ENCODE results near the gene VWA3A.
A peak's percentile ranks its signal among the peaks of the same experiment; 100 is the strongest.
"Not testable (repeated sequence)": the region's sequence is repeated elsewhere in the genome, so short reads cannot be mapped to it uniquely, and the experiment has no call there.

Gene VWA3A

DNA sequence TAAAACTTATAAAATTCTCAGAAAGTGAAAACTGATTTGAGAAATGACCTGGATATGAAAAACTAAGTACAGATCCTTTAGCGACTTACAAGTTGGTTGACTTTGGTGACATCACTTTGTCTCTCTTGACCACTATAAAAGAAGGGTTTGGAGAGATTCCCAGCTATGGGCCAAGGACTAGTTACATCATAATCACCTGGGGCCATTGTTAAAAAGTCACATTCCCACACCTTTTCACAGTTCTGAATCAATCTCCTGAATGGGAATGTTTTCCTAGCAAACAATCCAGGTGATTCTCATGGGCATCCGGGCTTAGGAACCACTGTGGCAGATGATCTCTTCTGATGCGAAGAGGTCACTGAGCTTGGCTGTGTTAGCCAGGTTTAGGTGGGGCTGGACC, 620 bp upstream of the VWA3A start:
- no peak for DNase-seq

DNA sequence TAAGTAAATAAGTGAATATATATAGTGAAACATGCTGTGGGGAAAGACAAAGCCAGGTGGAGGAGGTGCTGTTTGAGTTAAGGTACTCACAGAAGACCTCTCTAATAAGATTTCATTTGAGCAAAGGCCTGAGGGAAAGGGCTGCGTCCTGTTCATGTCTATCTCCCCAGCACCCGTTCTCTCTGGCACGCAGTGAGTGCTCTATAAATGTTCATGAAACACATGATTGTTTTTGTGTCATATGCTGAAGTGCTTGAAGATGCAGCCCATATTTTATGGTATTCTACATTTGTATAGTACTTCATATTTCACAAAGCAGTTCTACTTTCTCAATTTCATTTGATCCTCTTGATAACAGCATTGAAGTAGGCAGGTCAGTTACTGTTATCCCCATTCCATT, 990 bp downstream of the VWA3A start:
- no peak for DNase-seq

DNA sequence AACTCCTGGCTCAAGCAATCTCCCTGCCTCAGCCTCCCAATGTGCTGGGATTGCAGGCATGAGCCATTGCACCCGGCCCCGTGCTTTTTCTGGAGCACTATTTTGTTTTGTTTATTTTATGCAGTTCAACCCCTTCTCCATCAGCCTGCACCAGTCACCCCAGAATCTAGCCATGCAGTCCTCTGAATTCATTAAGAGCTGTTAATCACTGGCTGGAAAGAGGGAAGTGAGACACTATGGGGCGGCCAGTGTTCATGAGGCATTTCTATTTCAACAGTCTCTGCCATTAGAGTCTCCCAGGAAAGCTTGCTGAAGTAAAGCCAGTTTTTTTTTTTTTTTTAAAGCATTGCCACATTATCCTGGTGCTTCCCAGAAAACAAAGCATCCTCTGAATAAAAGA, 1.7 kb downstream of the VWA3A start:
- DNase-seq = no peak

- no peak for DNase-seq
Observed at GRCh38 chr16:22098405-22099255, 6.3 kb downstream of the VWA3A start.

DNA sequence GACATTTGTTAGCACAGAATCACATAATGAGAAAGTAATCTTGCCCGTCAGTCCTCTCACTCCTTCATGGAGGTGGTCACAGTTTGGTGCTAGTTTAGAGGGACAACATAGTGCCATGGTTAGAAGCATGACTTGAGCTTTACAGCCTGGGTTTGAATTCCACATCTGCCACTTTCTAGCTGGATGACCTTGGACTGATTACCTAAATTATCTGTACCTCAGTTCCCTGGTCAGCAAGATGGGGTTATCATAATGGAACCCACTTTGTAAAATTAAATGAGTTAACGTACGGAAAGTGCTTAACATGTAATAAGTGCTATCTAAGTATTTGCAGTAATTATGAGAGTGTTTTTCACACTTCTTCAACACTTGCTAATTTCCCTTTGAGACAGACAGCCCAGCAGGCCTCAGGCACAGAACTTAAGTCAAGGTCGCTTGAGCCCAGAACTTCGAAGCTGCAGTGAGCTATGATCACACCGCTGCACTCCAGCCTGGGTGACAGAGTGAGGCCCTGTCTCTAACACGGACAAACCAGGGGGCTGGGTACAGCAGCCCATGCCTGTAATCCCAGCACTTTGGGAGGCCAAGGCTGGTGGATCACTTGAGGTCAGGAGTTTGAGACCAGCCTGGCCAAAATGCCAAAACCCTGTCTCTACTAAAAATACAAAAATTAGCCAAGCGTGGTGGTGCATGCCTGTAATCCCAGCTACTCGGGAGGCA, 7.1 kb downstream of the VWA3A start:
- DNase-seq = no peak

DNA sequence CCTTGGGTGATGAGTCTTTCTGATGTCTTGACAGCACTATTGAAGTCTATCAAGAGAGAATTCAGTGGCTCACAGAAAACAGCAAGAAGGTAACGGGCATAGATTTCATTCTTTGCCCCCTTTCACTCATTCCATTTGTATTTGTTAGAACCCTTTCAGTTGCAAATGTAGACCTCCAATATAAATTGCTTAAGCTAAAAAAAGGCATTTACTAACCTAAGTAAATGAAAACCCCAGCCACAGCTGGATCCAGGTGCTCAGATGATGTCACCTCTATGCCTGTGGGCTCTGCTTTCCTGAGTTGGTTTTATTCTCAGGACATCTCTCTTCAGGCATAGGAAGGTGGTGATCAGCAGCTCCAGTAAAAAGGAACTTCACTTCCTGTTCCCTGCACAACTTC, 11.1 kb downstream of the VWA3A start:
- DNase-seq = no peak

DNA sequence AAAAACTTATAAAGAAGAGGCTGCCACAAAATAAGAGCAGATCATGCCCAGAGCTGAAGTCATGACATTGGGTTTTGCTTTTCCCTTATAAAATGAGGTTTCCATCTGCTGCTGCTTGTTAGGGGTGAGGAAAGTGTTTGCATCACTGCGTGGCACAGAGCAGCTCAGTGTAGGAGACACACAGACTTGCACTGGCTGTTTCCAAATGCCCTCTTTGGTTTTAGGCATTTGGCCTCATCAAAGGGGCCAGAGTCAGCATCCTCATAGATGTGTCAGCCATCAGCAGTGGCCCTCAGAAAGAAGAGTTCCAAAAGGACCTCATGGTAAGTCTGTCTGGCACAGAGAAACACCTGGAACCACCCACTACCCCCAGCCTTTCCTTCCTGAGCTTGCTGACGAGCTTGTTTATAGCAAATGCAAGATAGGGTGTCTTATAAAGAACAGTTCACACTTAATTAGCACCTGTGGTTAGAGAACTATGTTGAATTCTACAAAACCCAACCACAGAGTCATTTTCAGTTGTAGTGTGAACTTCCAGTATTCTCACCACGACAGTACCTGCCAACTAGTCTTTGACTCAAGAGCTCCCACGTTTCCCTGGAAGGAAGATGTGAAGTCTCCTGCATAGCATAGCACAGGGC, 17.0 kb downstream of the VWA3A start:
- DNase-seq = no peak

DNA sequence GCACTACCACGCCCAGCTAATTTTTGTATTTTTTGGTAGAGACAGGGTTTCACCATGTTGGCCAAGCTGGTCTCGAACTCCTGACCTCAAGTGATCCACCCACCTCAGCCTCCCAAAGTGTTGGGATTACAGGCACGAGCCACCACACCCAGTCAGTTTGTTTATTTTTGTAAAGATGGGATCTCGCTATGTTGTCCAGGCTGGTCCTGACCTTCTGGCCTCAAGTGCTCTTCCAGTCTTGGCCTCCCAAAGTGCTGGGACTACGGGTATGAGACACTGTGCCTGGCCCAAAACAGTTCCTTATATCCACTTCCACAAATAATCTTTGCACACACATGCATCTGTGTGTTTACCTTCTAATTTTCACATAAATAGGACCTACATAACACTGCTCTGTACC, 19.3 kb downstream of the VWA3A start:
- peak; percentile 24 for DNase-seq

DNA sequence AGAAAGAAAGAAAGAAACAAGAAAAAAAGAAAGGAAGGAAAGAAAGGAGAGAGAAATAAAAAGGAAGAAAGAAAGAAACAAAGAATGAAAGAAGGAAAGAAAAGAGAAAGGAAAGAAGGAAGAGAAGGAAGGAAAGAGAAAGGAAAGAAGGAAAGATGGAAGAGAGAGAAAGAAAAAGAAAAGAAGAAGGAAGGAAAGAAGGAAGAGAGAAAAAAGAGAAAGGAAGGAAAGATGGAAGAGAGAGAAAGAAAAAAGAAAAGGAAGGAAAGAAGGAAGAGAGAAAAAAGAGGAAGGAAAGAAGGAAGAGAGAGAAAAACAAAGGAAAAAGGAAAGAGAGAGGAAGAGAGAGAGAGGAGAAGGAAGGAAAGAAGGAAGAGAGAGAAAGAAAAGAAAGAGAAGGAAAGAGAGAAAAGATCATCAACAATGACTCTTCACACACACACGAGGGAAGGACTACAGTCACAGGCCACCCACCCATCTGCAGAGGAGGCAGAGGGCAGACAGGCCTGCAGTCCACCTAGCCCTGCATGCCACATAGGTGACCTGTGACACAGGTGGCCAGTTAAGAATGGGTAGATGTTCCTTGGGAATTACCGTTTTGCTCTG, 23.9 kb downstream of the VWA3A start:
- no peak for DNase-seq

DNA sequence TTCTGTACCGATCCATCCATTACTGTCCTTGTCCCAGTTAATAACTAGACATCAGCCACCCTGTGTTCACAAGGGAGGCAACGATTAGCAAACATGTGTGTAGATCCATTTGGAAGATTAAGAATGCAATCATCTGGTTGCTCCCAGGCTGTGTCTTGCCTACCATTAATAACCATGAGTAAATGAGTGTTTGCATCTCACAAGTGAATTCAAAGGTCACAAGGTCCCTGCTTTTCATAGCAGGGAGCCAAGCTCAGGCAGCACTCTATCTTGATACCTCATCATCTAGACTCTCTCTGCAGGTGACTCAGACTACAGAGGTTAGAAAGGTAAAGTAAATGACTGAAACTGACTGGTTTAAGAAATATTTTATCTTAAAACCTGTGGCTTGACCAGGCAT, 25.3 kb downstream of the VWA3A start:
- DNase-seq = peak; percentile 2

DNA sequence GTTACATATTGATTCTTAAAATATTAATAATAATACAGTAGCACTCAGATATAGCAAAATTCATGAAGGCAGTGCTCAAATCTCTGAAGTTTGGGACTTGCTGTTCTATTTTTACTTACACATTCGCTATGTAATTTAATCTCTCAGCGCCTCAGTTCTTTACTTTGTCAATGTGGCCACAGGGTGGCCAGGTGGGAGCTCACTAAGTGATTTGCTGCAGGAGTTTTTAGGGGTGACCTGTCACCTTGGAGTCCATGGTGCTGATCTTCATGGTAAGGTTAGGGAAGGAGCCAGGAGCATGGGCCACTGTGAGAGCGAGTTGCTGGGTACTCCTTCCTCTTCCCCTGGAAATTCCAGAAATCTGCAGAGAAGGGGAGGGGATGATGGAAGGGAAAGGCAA, 28.1 kb downstream of the VWA3A start:
- no peak for DNase-seq

- no peak for DNase-seq
Observed at GRCh38 chr16:22122239-22122638, 29.9 kb downstream of the VWA3A start.

- no peak for DNase-seq
Observed at GRCh38 chr16:22123146-22123545, 30.8 kb downstream of the VWA3A start.

DNA sequence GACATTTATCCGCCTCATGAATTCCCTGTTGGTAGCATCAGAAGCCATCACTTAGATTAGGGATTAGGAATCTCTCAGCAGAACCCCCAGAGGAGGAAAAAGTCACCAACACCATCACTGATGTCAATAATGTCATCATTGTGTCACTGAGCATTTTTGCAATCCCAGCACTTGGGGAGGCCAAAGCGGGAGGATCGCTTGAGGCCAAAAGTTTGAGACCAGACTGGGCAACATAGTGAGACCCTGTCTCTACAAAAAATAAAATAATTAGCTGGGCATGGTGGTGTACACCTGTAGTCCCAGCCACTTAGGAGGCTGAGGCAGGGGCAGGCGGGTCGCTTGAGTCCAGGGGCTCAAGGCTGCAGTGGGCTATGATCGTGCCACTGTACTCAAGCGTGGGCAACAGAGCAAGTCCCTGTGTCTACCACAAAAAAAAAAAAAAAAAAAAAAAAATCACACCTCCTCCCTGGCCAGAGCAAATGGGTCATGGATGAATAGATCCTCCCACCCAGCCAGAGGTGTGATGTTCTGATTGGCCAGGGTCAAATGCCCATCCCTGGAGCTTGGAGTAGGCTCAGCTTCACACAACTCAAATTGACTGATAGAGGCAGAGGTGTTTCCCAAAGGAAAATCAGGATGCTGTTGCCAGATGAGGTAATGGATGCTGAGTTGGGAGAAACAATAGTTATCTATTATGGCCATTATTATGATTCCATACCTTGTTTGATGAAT, 31.6 kb downstream of the VWA3A start:
- no peak for DNase-seq

DNA sequence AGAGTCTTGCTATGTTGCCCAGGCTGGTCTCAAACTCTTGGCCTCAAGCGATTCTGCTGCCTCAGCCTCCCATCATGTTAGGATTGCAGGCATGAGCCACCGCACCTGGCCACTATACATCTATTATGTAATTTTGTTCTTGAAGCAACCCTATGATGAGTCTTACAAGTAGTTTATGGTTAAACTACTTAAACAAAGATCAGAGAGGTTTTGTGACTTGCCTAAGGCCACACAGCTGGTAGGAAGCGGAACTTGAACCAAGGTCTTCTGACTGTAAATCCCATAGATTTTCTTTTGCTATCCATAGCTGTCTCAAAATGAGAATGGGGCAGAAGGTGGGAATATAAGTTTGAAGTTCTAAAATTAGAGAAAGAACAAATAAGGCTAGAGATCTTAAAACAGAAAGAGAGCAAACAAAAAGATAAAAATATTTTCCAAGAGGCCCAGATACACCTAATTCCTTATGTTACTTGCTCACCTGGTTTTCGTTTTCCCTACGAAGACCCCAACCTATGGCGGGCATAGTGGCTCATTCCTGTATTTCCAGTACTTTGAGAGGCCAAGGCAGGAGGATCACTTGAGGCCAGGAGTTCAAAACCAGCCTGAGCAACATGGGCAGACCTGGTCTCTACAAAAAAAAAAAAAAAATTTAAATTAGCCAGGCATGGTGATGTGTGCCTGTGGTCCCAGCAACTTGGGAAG, 32.4 kb downstream of the VWA3A start:
- no peak for DNase-seq

DNA sequence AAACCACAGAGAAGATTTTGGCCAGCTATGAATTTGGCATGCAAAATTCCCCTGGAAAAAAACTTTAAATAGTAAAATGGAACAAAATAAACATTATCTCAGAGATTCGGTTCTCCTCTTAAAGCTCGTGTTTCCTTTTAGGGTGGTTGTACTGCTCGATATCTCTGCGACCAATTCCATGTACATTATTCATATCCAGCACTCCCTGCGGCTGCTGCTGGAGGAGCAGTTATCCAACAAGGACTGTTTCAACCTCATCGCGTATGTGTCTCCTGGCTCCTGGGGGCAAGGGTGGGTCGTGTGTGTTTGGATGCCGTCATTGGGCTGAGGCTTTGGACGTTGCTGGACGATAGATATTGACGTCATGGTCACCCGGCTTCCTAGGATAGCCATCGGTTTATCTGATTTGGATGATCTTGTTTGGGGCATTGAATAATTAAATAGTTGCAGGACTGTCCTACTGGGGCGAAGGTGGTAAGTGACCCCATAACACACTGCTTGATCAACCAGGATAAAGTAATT, 33.8 kb downstream of the VWA3A start:
- DNase-seq = no peak

GRCh38 chr16:22128537-22128936, 36.2 kb downstream of the VWA3A start:
- DNase-seq = not testable (repeated sequence)

GRCh38 chr16:22130528-22130927, 38.2 kb downstream of the VWA3A start:
- no peak for DNase-seq

DNA sequence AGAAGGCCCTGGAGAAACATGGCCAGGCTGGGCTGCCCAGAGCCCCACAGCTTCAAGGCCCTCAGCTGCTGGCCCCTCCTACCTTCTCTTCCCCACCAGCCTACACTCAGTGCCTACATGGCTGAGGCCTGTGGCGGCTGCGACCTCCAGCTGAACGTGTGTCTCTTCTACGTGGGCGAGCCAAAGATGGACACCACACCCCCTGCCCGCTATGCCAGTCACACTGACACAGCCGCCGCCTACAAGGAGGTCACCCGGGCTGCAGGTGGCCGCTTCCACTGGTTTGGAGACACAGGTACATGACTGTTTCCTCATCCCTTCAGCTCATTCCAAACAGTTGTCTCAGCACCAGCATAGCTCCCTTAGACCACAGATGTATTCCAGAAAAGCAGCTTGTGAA, 40.5 kb downstream of the VWA3A start:
- DNase-seq = no peak

- DNase-seq = no peak
Observed at GRCh38 chr16:22138482-22138881, 46.1 kb downstream of the VWA3A start.

GRCh38 chr16:22139008-22139407, 46.7 kb downstream of the VWA3A start:
- DNase-seq = no peak

- DNase-seq = no peak
Observed at GRCh38 chr16:22139732-22140131, 47.4 kb downstream of the VWA3A start.

Data from activated effector memory CD4-positive, alpha-beta T cell treated with anti-CD3 and anti-CD28 coated beads, Interleukin-2, amount 50 U/mL, for 16 hours (primary cell).